Activated CD4-positive, CD25-positive, alpha-beta regulatory T cell treated with anti-CD3 and anti-CD28 coated beads, Interleukin-2, amount 50 U/mL, for 24 hours (primary cell): ENCODE data around the gene PI16.
A peak's percentile ranks its signal among the peaks of the same experiment; 100 is the strongest.
"Not testable (repeated sequence)": the region's sequence is repeated elsewhere in the genome, so short reads cannot be mapped to it uniquely, and the experiment has no call there.

Source experiments
- ATAC-seq, 2 donors: fragments of 150-1000 bp; cut with Tn5 transposase; one replicate each; pipeline ENCODE4 v1.10.0; 2021; ENCODE audit warnings: mild to moderate bottlenecking in 1 of 2, moderate library complexity in 1 of 2

PI16 gene

GRCh38 chr6:36977470-36977941, 23.0 kb downstream of the PI16 start:
- peak in 1 of 2 donors; percentile 7 for ATAC-seq

- no peak for ATAC-seq
Observed at GRCh38 chr6:36978421-36979346, 24.1 kb downstream of the PI16 start.

- peak in 1 of 2 donors; percentile 45 for ATAC-seq
Observed at GRCh38 chr6:36979347-36979742, 24.8 kb downstream of the PI16 start.

- ATAC-seq = no peak
Observed at GRCh38 chr6:36980129-36980528, 25.6 kb downstream of the PI16 start.

- no peak for ATAC-seq
Observed at GRCh38 chr6:36980876-36981619, 26.5 kb downstream of the PI16 start.

GRCh38 chr6:36983538-36983937, 29.0 kb downstream of the PI16 start:
- no peak for ATAC-seq

- ATAC-seq = peak; percentile 8 to 22
Observed at GRCh38 chr6:36984581-36985416, 30.3 kb downstream of the PI16 start.

- no peak for ATAC-seq
Observed at GRCh38 chr6:36985417-36985807, 30.9 kb downstream of the PI16 start.

- ATAC-seq = peak; percentile 83 to 90
Observed at GRCh38 chr6:36985808-36986703, 31.5 kb downstream of the PI16 start, which contains the start of gene MTCH1. MTCH1 (minus strand) TSS chr6:36986196; CDS start chr6:36986173, 23 bp downstream.

GRCh38 chr6:36986704-36987047, 32.1 kb downstream of the PI16 start:
- peak; percentile 5 to 11 for ATAC-seq

GRCh38 chr6:36989264-36989663, 34.7 kb downstream of the PI16 start:
- no peak for ATAC-seq

- ATAC-seq = not testable (repeated sequence)
Observed at GRCh38 chr6:36990401-36990800, 35.9 kb downstream of the PI16 start.

- ATAC-seq = no peak
Observed at GRCh38 chr6:36997811-36998722, 43.5 kb downstream of the PI16 start.

GRCh38 chr6:36998723-36999038, 44.1 kb downstream of the PI16 start:
- ATAC-seq = no peak

GRCh38 chr6:36999061-36999750, 44.7 kb downstream of the PI16 start:
- no peak for ATAC-seq

GRCh38 chr6:36999751-37000125, 45.2 kb downstream of the PI16 start:
- ATAC-seq = no peak

- no peak for ATAC-seq
Observed at GRCh38 chr6:37004044-37004980, 49.8 kb downstream of the PI16 start.

GRCh38 chr6:37005061-37005810, 50.7 kb downstream of the PI16 start, which contains the start of gene FGD2:
FGD2 (plus strand) TSS chr6:37005655; CDS start chr6:37005818, 163 bp downstream.
- peak in 1 of 2 donors; percentile 39 for ATAC-seq
